Measurements from ENCODE around the gene RBM20. TPM values are rescaled to one million over a fixed set of nuclear protein-coding genes. Genes with fewer than 3 reads are reported as not detected.

The RBM20 gene
- total and polyA plus RNA-seq, 7 experiments from 2014 or later = 0.16 to 1.7 (median 0.37) TPM; not detected in 1

DNA sequence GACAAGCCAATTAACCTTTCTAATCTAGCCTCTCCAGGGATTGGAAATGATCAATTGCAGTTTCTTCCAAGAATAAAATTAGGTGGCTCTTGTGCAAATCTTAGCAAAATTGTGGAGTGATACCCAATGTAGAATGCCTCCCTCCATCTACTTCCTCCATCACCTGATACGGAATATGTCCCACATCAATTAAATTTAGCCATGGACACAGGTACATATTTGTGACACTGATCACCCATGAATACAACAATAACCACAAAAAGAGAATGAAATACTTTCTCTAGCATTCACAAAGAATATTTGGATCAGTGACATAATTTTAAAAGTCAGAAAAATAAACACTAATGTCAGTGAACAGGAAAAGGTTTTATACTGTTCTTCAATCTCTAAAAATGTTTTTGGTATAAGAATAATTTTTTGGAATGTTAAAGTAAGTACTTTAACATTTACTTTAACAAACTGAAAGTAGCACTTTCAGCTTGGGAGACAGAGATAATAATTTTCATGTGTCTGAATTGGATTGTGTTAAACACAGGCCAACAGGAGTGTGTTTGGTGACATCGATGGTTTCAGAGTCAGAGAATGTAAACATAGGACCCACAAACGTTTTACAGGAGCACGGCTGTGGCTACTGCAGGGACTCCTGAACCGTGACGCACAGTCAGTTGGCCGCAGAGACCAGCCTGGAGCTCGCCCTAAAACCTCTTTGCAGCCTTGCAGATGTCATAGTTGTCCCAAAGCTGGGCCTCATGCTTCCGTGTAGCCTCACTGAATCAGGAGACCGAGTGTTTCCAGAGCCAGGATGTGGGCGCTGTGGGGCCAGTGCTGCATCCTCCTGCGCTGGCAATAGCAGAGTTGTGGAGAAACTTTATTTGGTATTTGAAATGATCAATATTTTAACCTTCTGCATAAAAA lies 7.2 kb downstream of the RBM20 start:
- Histone ChIP-seq H3K36me3 (ENCODE audit: control insufficient read depth in 2 of 3, insufficient read depth in 3 of 3, low read length in 3 of 3) (no peaks in the 10 kb centered on the region), H3K9me3 (ENCODE audit: control insufficient read depth in 2 of 3, low read length in 3 of 3) (no peaks in the 10 kb centered on the region), H3K4me1 (ENCODE audit: control insufficient read depth in 2 of 2, insufficient read depth in 2 of 2, low read length in 2 of 2) (peaks cover 0 to 3% of the 10 kb centered on the region in 2 donors), H3K27ac (ENCODE audit: low read depth, low read length) (no peak overlapping the region), H3K4me3 (ENCODE audit: low read length) (no peak overlapping the region), H3K27me3 (ENCODE audit: control insufficient read depth in 2 of 2, insufficient read depth in 2 of 2, low read length in 2 of 2) (no peaks in the 10 kb centered on the region)
- ChIA-PET POLR2A (no interaction called here), CTCF (no interaction called here)
- Mint-ChIP-seq H3K4me3 (no peak overlapping the region), H3K27ac (peak overlapping the region in 1 of 9 donors; percentile 62), H3K4me1 (peaks cover 3 to 17% (median 10%) of the 10 kb centered on the region in 7 donors), H3K9me3 (no peaks in the 10 kb centered on the region), H3K36me3 (no peaks in the 10 kb centered on the region), H3K27me3 (peaks cover 29 to 69% (median 44%) of the 10 kb centered on the region in 5 donors)
- peak in 4 of 9 donors; percentile 8 to 19 (median 17) for DNase-seq
- intact Hi-C loops (cut with micrococcal nuclease) = no loop called here
- ATAC-seq = peak; percentile 42

DNA sequence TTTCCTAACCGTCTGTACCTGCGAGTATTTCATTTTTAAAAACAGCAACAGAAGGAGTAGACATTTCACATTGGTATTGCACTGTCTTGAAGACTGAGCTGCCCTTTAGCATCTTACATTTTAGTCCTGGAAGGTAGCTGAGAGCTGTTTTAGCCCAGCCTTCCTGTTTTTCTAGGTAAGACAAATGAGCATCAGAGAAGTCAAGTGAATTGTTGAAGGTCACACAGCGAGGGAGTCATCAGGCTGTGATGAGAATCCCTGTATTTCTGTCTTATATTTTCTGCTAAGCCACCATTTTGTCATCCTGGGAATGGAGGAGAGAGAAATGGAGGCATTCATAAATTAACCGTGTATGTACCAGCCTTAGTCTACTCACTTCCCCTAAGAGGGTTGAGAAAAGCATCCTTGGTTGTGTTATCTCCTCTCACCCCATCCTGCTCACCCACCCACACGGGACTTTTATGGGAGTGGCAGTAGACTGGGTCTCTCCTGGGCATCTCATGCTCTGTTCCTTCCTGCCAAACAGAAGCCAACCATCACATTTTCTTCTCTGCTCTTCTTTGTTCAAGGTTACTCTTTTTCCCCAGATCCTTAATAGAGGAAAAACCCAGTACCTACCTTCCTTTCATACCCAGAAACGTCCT lies 8.5 kb downstream of the RBM20 start:
- peaks cover 0 to under 1% (median 0%) of the 10 kb centered on the region in 5 donors for H3K36me3 Mint-ChIP-seq
- no peak overlapping the region for H3K27ac Mint-ChIP-seq
- no peak overlapping the region for H3K27ac ChIP-seq (ENCODE audit: low read depth, low read length)
- no peaks in the 10 kb centered on the region for H3K27me3 ChIP-seq (ENCODE audit: control insufficient read depth in 2 of 2, insufficient read depth in 2 of 2, low read length in 2 of 2)
- peaks cover 3 to 17% (median 10%) of the 10 kb centered on the region in 7 donors for H3K4me1 Mint-ChIP-seq
- H3K27me3 Mint-ChIP-seq = peaks cover 19 to 62% (median 39%) of the 10 kb centered on the region in 5 donors
- intact Hi-C loops (cut with micrococcal nuclease) = no loop called here
- CTCF ChIA-PET = interaction anchor here (0.9 kb wide), 1 partner anchor 19 kb away, joined by 3 read pairs; no protein-coding TSS in a partner anchor
- no peak overlapping the region for H3K4me3 Mint-ChIP-seq
- no peak overlapping the region for H3K4me3 ChIP-seq (ENCODE audit: low read length)
- H3K9me3 ChIP-seq (ENCODE audit: control insufficient read depth in 2 of 3, low read length in 3 of 3) = no peaks in the 10 kb centered on the region
- ATAC-seq (no peak), DNase-seq (no peak)
- H3K36me3 ChIP-seq (ENCODE audit: control insufficient read depth in 2 of 3, insufficient read depth in 3 of 3, low read length in 3 of 3) = no peaks in the 10 kb centered on the region
- peaks cover 0 to 3% of the 10 kb centered on the region in 2 donors for H3K4me1 ChIP-seq (ENCODE audit: control insufficient read depth in 2 of 2, insufficient read depth in 2 of 2, low read length in 2 of 2)
- H3K9me3 Mint-ChIP-seq = no peaks in the 10 kb centered on the region
- POLR2A ChIA-PET = no interaction called here

DNA sequence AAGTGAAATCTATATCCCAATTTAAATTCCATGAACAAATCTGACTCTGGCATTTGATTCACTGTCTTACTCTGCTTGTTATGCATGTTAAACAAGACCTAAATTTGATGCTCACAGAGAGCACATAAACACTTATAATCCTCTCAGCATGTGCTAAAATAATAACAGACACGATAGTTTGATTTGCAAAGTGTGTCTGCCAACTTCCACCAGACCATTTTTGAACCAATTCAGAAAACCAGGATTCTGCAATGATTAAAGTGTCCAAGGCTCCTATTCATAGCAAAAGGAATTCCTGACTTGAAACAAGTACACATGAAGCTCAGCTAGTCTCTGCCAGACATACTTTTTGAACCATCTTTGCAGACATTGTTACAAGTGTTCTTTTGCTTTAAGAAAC lies 11.2 kb downstream of the RBM20 start:
- Mint-ChIP-seq H3K9me3 (peaks cover 0 to 2% (median 0%) of the 10 kb centered on the region in 11 donors), H3K27me3 (peaks cover 14 to 39% (median 29%) of the 10 kb centered on the region in 5 donors), H3K4me3 (no peak overlapping the region), H3K27ac (no peak overlapping the region), H3K36me3 (peaks cover 0 to 4% (median 0%) of the 10 kb centered on the region in 5 donors), H3K4me1 (peaks cover 2 to 17% (median 10%) of the 10 kb centered on the region in 7 donors)
- no peaks in the 10 kb centered on the region for H3K27me3 ChIP-seq (ENCODE audit: control insufficient read depth in 2 of 2, insufficient read depth in 2 of 2, low read length in 2 of 2)
- intact Hi-C loops (cut with micrococcal nuclease) = no loop called here
- no peaks in the 10 kb centered on the region for H3K9me3 ChIP-seq (ENCODE audit: control insufficient read depth in 2 of 3, low read length in 3 of 3)
- ChIA-PET CTCF (interaction anchor here (0.5 kb wide), 1 partner anchor 1843 kb away, joined by 3 read pairs; no protein-coding TSS in a partner anchor), POLR2A (no interaction called here)
- peaks cover 0 to 3% of the 10 kb centered on the region in 2 donors for H3K4me1 ChIP-seq (ENCODE audit: control insufficient read depth in 2 of 2, insufficient read depth in 2 of 2, low read length in 2 of 2)
- no peak overlapping the region for H3K4me3 ChIP-seq (ENCODE audit: low read length)
- ATAC-seq = no peak
- H3K27ac ChIP-seq (ENCODE audit: low read depth, low read length) = no peak overlapping the region
- H3K36me3 ChIP-seq (ENCODE audit: control insufficient read depth in 2 of 3, insufficient read depth in 3 of 3, low read length in 3 of 3) = no peaks in the 10 kb centered on the region
- no peak for DNase-seq

DNA sequence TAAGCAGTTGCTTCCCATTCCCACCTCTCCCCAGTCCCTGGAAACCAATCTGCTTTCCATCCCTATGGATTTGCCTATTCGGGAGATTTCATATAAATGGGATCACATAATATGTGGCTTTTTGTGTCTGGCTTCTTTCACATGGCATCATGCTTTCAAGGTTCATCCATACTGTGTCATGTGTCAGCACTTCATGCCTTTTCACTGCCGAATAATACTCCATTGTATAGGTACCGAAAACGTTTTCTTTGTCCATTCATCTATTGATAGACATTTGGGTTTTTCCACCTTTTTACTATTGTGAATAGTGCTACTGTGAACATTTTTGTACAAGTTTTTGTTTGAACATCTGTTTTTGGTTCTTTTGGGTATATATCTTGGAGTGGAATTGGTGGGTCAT lies 12.5 kb downstream of the RBM20 start:
- Mint-ChIP-seq H3K4me1 (peaks cover 0 to 15% (median 6%) of the 10 kb centered on the region in 7 donors), H3K4me3 (no peak overlapping the region), H3K36me3 (peaks cover 0 to 4% (median 0%) of the 10 kb centered on the region in 5 donors), H3K27ac (no peak overlapping the region), H3K9me3 (peaks cover 0 to 2% (median 0%) of the 10 kb centered on the region in 11 donors), H3K27me3 (peaks cover 13 to 40% (median 25%) of the 10 kb centered on the region in 5 donors)
- Histone ChIP-seq H3K27me3 (ENCODE audit: control insufficient read depth in 2 of 2, insufficient read depth in 2 of 2, low read length in 2 of 2) (no peaks in the 10 kb centered on the region), H3K4me1 (ENCODE audit: control insufficient read depth in 2 of 2, insufficient read depth in 2 of 2, low read length in 2 of 2) (peaks cover 0 to 3% of the 10 kb centered on the region in 2 donors), H3K4me3 (ENCODE audit: low read length) (no peak overlapping the region), H3K27ac (ENCODE audit: low read depth, low read length) (no peak overlapping the region), H3K9me3 (ENCODE audit: control insufficient read depth in 2 of 3, low read length in 3 of 3) (no peaks in the 10 kb centered on the region), H3K36me3 (ENCODE audit: control insufficient read depth in 2 of 3, insufficient read depth in 3 of 3, low read length in 3 of 3) (no peaks in the 10 kb centered on the region)
- POLR2A ChIA-PET = no interaction called here
- no peak for DNase-seq
- CTCF ChIA-PET = no interaction called here
- no peak for ATAC-seq
- intact Hi-C loops (cut with micrococcal nuclease) = no loop called here

DNA sequence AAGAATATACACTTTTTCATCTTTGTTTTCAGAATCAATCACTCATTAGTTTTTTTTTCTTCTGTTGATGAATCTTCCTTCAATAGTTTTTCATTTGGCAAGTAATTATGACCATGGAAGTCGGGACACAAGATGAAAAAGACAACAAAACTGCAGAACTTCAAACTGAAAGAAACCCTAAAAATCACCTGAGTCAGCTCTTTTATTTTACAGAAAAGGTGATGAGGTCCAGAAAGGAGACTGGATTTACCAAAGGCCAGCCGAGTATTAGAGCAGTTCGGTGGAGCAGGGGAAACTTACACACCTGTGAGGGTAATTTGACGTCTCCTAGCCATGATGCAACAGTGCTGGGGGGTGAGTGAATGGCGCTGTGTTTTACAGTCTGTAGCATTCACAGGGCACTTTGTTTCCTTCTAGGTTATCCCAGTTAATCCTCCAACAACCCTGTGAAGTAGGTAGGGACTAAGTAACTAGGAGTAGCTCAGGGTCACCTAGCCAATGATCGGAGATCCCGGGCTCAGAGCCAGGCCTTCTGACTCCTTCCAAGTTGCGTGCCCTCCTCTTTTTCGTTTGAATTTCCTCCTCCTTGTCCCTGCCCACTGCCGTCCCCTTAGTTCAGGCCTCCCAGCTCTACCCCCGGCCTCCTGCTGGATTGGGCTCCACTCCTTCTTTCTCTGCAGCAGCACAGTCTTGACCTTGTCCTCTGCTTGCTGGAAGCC lies 14.0 kb downstream of the RBM20 start:
- Mint-ChIP-seq H3K27me3 (peaks cover 13 to 37% (median 22%) of the 10 kb centered on the region in 5 donors), H3K36me3 (peaks cover 0 to 4% (median 0%) of the 10 kb centered on the region in 5 donors), H3K9me3 (peaks cover 0 to 2% (median 0%) of the 10 kb centered on the region in 11 donors), H3K27ac (no peak overlapping the region), H3K4me3 (no peak overlapping the region), H3K4me1 (peaks cover 3 to 12% (median 5%) of the 10 kb centered on the region in 7 donors)
- Histone ChIP-seq H3K9me3 (ENCODE audit: control insufficient read depth in 2 of 3, low read length in 3 of 3) (no peaks in the 10 kb centered on the region), H3K27ac (ENCODE audit: low read depth, low read length) (no peak overlapping the region), H3K4me3 (ENCODE audit: low read length) (no peak overlapping the region), H3K27me3 (ENCODE audit: control insufficient read depth in 2 of 2, insufficient read depth in 2 of 2, low read length in 2 of 2) (no peaks in the 10 kb centered on the region), H3K4me1 (ENCODE audit: control insufficient read depth in 2 of 2, insufficient read depth in 2 of 2, low read length in 2 of 2) (no peaks in the 10 kb centered on the region), H3K36me3 (ENCODE audit: control insufficient read depth in 2 of 3, insufficient read depth in 3 of 3, low read length in 3 of 3) (no peaks in the 10 kb centered on the region)
- intact Hi-C loops (cut with micrococcal nuclease) = no loop called here
- no peak for ATAC-seq
- DNase-seq = no peak
- POLR2A ChIA-PET = no interaction called here
- CTCF ChIA-PET = no interaction called here

DNA sequence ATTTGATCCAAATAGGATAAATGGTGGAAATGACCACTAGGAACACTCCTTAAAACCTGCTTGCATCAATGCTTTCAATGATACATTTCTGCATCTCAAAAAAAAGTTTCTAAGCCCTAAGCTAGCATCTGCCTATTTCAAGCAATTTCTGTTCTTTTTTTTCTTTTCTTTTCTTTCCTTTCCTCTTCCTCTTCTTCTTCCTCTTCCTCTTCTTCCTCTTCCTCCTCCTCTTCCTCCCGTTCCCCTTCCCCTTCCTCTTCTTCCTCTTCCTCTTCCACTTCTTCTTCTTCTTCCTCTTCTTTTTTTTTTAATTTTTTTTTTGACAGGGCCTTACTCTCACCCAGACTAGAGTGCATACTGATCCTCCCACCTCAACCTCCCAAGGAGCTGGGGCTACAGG lies 15.4 kb downstream of the RBM20 start:
- Mint-ChIP-seq H3K27me3 (peaks cover 13 to 30% (median 17%) of the 10 kb centered on the region in 5 donors), H3K4me1 (peaks cover 3 to 12% (median 5%) of the 10 kb centered on the region in 7 donors), H3K27ac (no peak overlapping the region), H3K9me3 (peaks cover 0 to 2% (median 0%) of the 10 kb centered on the region in 11 donors), H3K4me3 (no peak overlapping the region), H3K36me3 (peaks cover 0 to 4% (median 0%) of the 10 kb centered on the region in 5 donors)
- DNase-seq (no peak), ATAC-seq (no peak)
- no peaks in the 10 kb centered on the region for H3K36me3 ChIP-seq (ENCODE audit: control insufficient read depth in 2 of 3, insufficient read depth in 3 of 3, low read length in 3 of 3)
- H3K9me3 ChIP-seq (ENCODE audit: control insufficient read depth in 2 of 3, low read length in 3 of 3) = no peaks in the 10 kb centered on the region
- H3K4me1 ChIP-seq (ENCODE audit: control insufficient read depth in 2 of 2, insufficient read depth in 2 of 2, low read length in 2 of 2) = no peaks in the 10 kb centered on the region
- intact Hi-C loops (cut with micrococcal nuclease) = no loop called here
- H3K4me3 ChIP-seq (ENCODE audit: low read length) = no peak overlapping the region
- ChIA-PET CTCF (no interaction called here), POLR2A (no interaction called here)
- H3K27ac ChIP-seq (ENCODE audit: low read depth, low read length) = no peak overlapping the region
- no peaks in the 10 kb centered on the region for H3K27me3 ChIP-seq (ENCODE audit: control insufficient read depth in 2 of 2, insufficient read depth in 2 of 2, low read length in 2 of 2)
